LNCaP clone FGC (cell line): ENCODE data around the gene IL17RA.
"Not testable (repeated sequence)": the region's sequence is repeated elsewhere in the genome, so short reads cannot be mapped to it uniquely, and the experiment has no call there.

Experiments
- DNase-seq: peaks from one replicate; pipeline ENCODE4 v3.0.0-alpha.2; 2011; ENCODE audit warnings: low read depth
- H3K4me3 ChIP-seq: 2 replicates; pipeline ENCODE4 v1.5.1; 2011; ENCODE audit warnings: mild to moderate bottlenecking, low read depth, low read length, control low read depth
- CTCF ChIP-seq: IDR thresholded peaks from 2 replicates; pipeline ENCODE4 v1.5.1; 2012; ENCODE audit warnings: mild to moderate bottlenecking; ENCODE audit not compliant: control insufficient read depth, insufficient read depth; ENCODE audit errors: extremely low read depth

Gene IL17RA

DNA sequence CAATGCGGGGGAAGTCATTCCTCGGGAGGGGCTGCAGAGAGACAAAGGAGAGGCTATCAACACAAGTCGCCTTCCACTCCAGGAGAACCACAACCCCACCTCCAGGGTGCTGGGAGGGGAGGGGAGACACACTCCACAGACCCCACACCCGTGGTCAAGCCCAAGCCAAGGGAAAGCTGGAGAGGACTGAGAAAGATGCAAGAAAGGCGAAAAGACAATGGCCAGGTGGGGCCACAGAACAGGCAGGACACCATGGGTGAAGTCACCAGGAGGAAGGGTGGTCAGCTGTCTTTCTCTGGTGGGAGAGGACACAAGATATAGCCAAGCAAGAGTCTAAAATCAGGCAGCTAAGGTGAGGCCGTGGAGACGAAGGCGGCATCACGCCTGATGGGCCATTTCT is 58.3 kb downstream of the IL17RA start:
- DNase-seq: no peak
- no peak for TF ChIP-seq CTCF
- no peak overlapping the region for H3K4me3 ChIP-seq

DNA sequence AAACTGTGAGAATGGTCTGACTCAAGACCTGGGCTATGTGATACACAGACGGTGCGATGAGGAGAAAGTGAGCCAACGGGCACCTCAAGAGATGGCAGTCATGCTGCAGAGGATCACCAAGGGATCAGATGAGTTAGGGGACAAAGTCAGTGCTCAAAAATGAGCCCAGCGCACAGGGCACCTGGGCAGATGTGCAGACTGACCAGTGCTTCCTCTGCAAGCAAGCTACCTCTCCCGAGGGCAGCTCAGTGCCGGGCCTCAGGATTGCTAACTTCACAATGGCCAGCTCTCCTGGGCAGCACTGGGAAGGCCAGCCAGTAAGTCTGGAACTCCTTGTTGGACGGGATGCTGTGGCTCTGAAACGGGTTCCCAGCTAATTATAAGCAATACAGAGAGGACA is 59.0 kb downstream of the IL17RA start:
- no peak overlapping the region for H3K4me3 ChIP-seq
- no peak for TF ChIP-seq CTCF
- DNase-seq: no peak

DNA sequence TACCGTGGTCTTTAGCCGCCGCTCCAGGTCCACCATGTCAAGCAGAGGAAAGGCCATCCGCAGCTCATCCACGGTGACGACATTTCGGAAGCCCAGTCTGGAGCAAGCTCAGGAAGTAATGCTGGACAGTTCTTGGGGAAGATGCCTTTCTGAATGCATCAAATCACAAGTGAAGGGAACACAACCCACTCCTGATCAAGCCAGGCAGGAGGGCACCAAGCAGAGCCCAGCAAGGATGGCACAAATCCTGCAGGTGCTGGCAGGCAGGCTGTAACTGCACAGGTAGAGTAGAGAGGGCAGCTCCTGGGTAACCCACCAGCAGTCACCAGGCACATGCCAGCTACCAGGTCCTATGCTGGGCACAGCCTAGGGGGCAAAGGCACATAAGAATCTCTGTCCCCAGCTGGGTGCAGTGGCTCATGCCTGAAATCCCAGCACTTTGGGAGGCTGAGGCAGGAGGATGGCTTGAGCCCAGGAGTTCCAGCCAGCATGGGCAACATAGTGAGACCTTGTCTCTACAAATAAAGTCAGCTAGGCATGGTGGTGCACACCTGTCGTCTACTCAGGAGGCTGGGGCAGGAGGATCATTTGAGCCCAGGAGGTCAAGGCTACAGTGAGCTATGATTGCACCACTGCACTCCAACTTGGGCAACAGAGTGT is 60.4 kb downstream of the IL17RA start:
- no peak overlapping the region for H3K4me3 ChIP-seq
- TF ChIP-seq CTCF: no peak
- DNase-seq: no peak

- DNase-seq, H3K4me3 ChIP-seq: not testable (repeated sequence)
These were observed 62.7 kb downstream of the IL17RA start for GRCh38 chr22:17147458-17147857.

DNA sequence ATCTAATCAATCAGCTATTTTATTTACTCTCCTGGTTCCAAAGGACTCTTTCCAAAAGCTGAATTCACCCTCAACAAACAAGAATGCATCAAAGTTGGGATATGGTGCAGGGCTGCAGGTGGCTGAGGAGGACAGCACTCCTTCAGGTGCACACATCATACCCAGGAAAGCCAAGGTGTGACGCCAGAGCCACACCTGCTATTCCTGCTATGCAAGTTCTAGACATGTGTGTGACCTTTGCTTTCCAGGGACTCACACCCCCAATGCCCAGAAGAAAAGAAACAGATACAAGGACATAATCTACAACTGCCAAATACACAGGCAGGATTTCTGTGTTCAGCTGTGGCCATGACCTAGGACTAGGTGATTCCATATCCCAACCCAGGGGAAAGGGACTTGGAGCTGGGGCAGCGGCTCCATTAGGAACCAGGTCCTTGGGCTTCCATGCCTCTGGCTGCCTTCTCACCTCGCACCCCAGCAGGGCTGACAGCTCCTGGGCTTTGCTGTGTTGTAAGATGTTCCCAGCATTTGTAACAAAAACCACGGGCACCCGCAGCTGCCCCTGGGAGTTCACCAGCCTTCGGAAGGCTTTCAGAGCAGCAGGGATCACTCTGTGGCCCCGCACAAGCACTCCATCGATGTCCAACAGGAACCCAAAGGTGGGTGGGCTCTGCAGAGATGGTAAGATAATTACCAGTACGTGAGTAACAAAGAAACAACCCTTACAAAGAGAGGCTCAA is 64.4 kb downstream of the IL17RA start:
- TF ChIP-seq CTCF: no peak
- no peak overlapping the region for H3K4me3 ChIP-seq
- DNase-seq: peak; percentile 73

- no peak overlapping the region for H3K4me3 ChIP-seq
- DNase-seq: no peak
- no peak for TF ChIP-seq CTCF
These were observed 67.5 kb downstream of the IL17RA start for GRCh38 chr22:17152340-17152739.

DNA sequence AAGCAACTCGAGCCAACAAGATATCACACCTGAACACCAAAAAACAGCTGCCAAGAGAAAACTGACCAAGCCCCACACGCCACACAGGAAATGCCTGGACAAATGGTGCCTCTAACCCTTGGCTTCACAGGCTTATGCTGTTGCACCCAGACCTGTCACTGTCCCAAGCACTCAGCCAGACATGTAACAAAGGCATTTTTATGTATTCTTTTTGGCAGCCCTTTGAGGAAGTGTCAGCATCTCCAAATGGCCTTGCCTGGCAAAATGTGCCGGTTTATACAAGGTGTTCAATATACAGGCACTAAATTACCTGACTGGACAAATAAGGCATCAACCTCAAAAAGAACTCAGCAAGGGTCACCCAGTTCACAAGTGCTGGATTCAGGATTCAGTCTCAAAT is 68.2 kb downstream of the IL17RA start:
- TF ChIP-seq CTCF: no peak
- H3K4me3 ChIP-seq: no peak overlapping the region
- DNase-seq: peak; percentile 92
